HG03135 (cell line): ENCODE results near the gene EPAS1.
"Not testable (repeated sequence)": the region's sequence is repeated elsewhere in the genome, so short reads cannot be mapped to it uniquely, and the experiment has no call there.

Experiments
- ATAC-seq: cut with Tn5 transposase; IDR thresholded peaks from one replicate; pipeline ENCODE4 v1.9.1; 2021; ENCODE audit warnings: mild to moderate bottlenecking, moderate library complexity; ENCODE audit not compliant: unreplicated experiment

The EPAS1 gene

GRCh38 chr2:46381871-46382270 lies 84.7 kb downstream of the EPAS1 start:
- ATAC-seq, result no peak

DNA sequence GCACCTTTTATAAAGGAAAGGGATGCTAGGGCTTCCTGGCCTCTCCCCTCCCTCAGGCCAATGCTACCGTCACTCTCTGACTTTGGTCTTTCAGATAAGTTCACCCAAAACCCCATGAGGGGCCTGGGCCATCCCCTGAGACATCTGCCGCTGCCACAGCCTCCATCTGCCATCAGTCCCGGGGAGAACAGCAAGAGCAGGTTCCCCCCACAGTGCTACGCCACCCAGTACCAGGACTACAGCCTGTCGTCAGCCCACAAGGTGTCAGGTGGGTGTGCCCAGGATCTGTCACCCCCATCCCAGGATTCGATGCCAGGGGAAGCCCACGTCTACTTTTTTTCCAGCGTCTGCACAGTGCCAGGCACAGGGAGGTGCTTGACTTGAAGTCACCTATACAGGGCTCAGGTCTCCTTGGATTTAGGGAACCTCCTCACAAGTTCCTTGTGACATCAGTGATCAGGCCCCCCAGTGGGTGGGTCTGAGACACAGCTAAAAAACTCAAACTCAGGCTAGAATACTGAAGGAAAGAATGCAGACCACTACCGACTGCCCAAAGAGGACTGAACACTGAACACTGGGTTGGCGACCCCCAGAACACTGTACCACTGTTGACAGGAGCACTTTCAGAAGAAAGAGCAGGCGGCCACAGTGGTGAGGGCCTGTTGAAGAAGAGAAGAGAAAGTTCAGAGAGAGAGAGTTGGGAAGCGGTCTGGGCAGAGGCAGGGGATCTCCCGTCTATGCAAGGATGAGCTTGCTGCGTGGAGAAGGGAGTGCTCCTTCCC lies 85.3 kb downstream of the EPAS1 start:
- no peak for ATAC-seq

GRCh38 chr2:46383113-46383395 lies 85.8 kb downstream of the EPAS1 start:
- ATAC-seq, result no peak

DNA sequence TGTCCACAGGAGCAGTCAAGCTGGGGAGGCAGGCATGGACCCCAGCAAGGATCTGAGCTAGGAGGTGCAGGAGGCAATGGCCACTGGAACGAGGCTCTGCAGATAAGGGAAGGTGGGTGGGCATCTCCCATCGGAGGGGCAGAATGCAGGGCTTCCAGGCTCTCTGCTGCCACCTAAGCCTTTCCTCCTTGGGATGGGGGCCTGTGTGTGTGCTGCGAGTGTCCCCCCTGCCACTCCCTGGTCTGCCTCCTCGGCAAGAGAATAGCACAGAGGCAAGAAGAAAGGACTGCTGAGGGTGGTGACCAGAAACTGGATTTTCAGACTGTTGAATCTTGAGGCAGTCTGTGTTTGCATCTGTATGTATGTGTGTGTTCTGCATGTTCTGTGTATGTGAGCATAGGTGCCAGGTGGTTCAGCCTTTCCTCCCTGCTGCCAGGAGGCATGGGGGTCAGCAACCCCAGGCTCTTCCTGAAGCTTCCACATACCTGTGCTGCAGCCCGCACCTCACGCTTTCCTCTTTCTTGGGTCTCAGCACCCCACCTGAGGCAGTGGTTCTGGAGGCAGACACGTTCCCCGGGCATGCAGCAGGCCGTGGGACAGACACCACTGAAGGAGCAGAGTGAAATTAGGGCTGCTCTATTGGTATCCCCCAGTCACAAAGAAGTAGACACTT lies 86.7 kb downstream of the EPAS1 start:
- ATAC-seq, result no peak

- no peak for ATAC-seq
These were observed 87.2 kb downstream of the EPAS1 start for GRCh38 chr2:46384457-46384815.

DNA sequence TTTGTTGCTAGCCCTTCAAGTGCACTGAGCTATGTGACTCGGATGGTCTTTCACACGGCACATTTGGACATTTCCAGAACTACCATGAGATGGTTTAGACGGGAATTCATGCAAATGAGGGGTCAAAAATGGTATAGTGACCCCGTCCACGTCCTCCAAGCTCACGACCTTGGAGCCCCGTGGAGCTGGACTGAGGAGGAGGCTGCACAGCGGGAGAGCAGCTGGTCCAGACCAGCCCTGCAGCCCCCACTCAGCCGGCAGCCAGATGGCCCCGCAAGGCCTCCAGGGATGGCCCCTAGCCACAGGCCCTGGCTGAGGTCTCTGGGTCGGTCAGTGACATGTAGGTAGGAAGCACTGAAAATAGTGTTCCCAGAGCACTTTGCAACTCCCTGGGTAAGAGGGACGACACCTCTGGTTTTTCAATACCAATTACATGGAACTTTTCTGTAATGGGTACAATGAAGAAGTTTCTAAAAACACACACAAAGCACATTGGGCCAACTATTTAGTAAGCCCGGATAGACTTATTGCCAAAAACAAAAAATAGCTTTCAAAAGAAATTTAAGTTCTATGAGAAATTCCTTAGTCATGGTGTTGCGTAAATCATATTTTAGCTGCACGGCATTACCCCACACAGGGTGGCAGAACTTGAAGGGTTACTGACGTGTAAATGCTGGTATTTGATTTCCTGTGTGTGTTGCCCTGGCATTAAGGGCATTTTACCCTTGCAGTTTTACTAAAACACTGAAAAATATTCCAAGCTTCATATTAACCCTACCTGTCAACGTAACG lies 88.8 kb downstream of the EPAS1 start:
- no peak for ATAC-seq

DNA sequence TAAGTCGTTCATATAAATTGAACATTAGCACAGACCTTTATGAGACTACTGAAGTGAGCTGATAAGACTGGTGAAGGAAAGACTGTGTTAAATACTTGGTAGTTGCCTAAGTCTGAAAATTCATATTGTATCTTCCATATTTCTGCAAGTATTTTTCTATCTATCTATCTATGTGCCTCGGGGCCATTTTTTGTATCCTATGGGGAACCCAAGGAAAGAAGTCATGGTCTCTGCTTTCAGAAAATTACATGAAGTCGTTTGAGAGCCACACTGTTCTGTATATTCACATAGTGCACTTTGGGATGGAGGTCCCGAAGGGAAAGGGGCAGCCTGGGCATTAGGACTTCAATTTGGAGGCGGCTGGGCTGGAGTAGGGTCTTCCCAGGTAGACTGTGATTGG lies 89.6 kb downstream of the EPAS1 start:
- ATAC-seq, result no peak

- ATAC-seq, result no peak
These were observed 90.1 kb downstream of the EPAS1 start for GRCh38 chr2:46387292-46387691.

DNA sequence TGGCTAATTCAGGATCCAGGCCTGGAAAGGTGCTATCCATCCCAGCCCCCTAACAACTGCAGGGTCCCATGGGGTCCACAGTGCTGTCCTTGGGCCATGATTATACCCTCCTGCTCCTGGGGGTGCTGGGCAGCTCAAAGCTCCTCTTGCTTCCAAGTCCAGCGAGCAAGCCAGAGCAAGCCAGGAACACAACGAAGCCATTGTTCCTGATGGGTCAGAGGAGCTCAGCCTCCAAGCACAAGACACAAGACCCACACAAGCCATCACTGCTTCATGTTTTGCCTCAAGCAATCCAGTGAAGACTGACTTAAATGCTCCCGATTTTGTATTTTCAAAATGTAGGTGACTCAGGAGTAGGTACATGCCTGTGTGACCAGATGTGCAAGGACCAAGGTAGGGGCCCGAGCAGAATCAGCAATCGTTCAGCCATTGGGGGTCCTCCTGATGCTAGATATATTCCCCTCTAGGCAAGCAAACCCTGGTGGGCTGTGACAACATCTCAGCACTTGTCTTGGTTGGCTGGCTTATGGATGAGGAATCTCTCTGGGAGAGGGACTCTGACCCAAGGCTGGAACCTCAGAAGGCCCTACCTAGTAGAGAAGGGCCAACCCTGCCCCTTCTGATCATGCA lies 90.8 kb downstream of the EPAS1 start:
- ATAC-seq, result no peak

- ATAC-seq, result no peak
These were observed 91.7 kb downstream of the EPAS1 start for GRCh38 chr2:46388881-46389280.

DNA sequence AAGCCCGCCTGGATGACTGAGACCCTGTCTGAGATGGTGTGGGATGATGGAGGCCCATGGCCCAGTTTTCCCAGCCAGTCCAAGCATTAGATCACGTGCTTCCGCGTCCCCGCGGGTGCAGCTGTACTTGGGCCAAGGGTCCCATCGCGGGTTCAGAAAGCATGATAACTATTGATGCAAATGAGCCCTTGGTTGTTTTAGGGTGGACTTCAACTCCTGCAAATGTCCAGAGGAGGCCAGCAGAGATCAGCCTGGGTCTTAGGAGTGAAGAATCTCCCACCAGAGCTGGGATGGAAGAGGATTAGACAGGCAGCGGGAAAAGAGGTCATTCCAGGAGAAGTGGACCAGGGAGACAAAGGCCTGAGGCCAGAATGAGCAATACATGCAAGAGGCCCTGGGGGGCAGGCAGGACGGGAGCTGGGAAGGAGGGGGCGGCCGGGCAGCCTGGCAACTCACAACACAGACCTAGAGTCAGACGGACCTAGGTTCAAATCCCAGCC lies 92.3 kb downstream of the EPAS1 start:
- ATAC-seq, result no peak

GRCh38 chr2:46390036-46390435 lies 92.8 kb downstream of the EPAS1 start:
- no peak for ATAC-seq

DNA sequence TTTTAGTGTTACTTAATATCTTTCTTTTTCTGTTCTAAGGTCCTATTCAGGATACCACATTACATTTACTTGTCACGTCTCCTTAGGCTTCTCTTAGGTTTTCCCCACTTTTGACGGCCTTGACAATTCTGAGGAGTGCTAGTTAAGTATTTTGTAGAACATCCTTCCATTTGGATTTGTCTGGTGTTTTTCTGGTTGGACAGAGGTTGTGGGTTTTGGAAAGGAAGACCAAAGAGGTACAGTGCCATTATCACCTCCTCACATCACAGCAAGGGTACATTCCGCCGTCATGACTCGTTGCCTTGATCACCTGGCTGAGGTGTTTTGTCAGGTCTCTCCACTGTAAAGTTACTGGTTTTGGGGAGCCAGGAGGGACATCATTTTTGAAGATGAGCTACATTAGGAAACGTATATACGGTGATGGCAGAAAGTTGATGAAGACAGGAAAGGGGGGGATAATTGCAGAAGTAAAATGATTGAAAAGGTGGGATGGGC lies 93.7 kb downstream of the EPAS1 start:
- ATAC-seq, result no peak

- no peak for ATAC-seq
These were observed 95.5 kb downstream of the EPAS1 start for GRCh38 chr2:46392561-46393346.

GRCh38 chr2:46393347-46393820 lies 96.2 kb downstream of the EPAS1 start:
- no peak for ATAC-seq

DNA sequence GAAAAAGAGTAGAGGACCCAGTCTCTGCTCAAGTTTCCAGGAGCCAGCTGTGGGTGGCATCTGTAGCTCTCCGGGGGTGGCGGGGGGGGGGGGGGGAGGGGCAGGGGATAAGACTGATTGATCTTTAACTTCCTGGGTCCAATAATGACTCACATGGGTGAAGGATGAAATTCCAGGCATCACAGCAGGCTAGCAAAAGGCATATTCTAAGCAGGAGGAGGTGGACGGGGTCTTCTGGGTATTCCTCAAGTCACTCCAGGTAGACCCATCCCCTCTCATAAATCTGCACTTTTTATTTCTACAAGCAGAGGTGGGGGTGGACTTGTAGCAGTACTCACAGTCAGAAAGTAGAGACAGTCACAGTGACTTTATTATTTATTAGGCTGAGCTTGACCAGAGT lies 96.7 kb downstream of the EPAS1 start:
- no peak for ATAC-seq

DNA sequence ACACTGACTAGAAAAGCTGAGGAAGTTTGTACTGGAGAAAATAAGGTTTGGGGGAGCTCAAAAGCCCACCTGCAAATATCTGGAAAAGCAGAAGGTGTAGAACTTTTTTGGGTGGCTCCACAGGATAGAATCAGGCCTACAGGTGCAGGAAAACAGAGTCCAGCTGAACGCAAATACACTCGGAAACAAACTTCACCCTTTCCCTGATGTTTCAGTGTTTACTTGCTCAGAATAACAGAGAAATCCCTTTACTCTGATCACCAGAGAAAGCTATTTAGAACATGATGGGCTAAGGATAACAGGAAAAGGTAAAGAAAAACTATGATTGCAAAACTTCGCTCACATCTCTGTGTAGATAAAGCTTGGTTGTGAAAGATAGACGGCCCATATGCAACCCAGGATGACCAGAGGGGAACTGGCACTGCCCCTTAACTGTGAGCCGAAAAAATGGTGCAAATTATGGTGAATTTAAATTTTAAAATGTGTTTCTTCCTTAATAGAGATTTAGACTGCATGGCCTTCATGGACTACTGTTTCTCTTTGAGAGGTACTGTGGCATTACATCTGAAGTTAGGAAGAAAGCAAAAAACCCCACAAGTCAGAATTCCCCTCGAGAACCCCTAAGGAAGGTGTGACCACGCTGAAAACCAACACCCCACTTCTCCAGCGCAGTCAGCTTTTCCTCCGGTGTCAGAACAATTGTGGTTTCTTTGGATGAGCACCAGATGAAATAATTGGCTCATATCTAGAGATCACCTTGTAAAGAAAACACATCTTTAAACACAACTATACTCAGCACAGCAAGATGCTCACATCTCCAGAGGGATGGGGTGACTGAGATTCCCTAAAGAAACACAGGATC lies 97.7 kb downstream of the EPAS1 start:
- no peak for ATAC-seq

DNA sequence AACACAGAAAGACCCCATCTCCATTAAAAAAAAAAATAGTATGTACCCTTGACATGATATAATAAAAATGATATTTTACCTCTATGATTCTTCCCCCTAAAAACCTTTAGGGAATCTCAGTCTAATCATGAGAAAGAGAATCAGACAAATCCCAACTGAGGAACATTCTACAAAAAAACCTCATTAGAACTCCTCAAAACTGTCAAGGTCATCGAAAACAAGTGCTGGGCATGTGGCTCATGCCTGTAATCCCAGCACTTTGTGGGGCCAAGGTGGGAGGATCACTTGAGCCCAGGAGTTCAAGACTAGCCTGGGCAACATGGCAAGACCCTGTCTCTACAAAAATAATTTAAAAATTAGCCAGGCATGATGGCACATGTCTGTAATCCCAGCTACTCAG lies 98.5 kb downstream of the EPAS1 start:
- ATAC-seq, result not testable (repeated sequence)

DNA sequence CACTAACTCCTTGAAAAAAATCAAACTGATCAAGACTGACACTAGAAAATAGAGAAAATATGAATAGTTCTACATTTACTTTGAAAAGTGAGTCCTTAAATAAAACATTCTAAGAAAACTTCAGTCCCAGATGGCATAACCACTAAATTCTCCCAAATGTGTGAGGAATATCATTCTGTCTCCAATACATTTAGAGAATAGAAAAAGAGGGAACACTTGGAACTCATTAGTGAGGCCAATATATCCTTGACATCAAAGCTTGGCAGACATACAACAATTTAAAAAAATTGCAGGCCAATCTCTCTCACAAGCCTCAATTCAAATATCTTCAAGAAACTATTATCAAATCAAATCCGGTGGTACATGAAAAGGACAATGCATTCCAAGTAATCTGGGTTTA lies 102.8 kb downstream of the EPAS1 start:
- ATAC-seq, result no peak
